Trophoblast cell (in vitro differentiated cells and primary cell): ENCODE results near the gene THAP2.
"Not testable (repeated sequence)": the region's sequence is repeated elsewhere in the genome, so short reads cannot be mapped to it uniquely, and the experiment has no call there.

Source experiments
- DNase-seq, 2 donors: peaks; one replicate each; pipeline ENCODE4 v3.0.0-alpha.2; 2016
- H2AFZ ChIP-seq: 2 replicates; pipeline ENCODE4 v1.6.1; 2013; ENCODE audit warnings: low read length, moderate library complexity, mild to moderate bottlenecking; ENCODE audit not compliant: insufficient read depth, poor library complexity
- H2AK5ac ChIP-seq: 2 replicates; pipeline ENCODE4 v1.6.1; 2013; ENCODE audit warnings: mild to moderate bottlenecking, low read length
- H2BK120ac ChIP-seq: 2 replicates; pipeline ENCODE4 v1.6.1; 2013; ENCODE audit warnings: low read length, mild to moderate bottlenecking, moderate library complexity; ENCODE audit not compliant: insufficient read depth, poor library complexity
- H2BK12ac ChIP-seq: 2 replicates; pipeline ENCODE4 v1.6.1; 2013; ENCODE audit warnings: mild to moderate bottlenecking, low read length, moderate library complexity
- H2BK5ac ChIP-seq: 2 replicates; pipeline ENCODE4 v1.6.1; 2013; ENCODE audit warnings: low read length, low read depth, moderate library complexity, mild to moderate bottlenecking; ENCODE audit not compliant: poor library complexity
- H3K14ac ChIP-seq: 2 replicates; pipeline ENCODE4 v1.6.1; 2013; ENCODE audit warnings: mild to moderate bottlenecking, low read length
- H3K18ac ChIP-seq: 2 replicates; pipeline ENCODE4 v1.6.1; 2013; ENCODE audit warnings: mild to moderate bottlenecking, low read length
- H3K23ac ChIP-seq: 2 replicates; pipeline ENCODE4 v1.6.1; 2013; ENCODE audit warnings: low read length
- H3K27ac ChIP-seq: 2 replicates; pipeline ENCODE4 v1.5.1; 2013; ENCODE audit warnings: low read depth, mild to moderate bottlenecking, inconsistent platforms, low read length, moderate library complexity
- H3K27me3 ChIP-seq: 2 replicates; pipeline ENCODE4 v1.6.1; 2013; ENCODE audit warnings: inconsistent platforms, mild to moderate bottlenecking, low read length, moderate library complexity; ENCODE audit not compliant: insufficient read depth
- H3K36me3 ChIP-seq, 2 experiments: 1 replicate in 1 of 2; 2 replicates in 1 of 2; pipeline ENCODE4 v1.6.1; 2013; ENCODE audit warnings: low read length in 2 of 2, mild to moderate bottlenecking in 2 of 2, moderate library complexity in 1 of 2; ENCODE audit not compliant: insufficient read depth in 2 of 2, control insufficient read depth in 1 of 2
- H3K4ac ChIP-seq: 2 replicates; pipeline ENCODE4 v1.6.1; 2013; ENCODE audit warnings: low read depth, mild to moderate bottlenecking, low read length, moderate library complexity
- H3K4me1 ChIP-seq, 2 experiments: 1 replicate in 1 of 2; 2 replicates in 1 of 2; pipeline ENCODE4 v1.6.1; 2013; ENCODE audit warnings: low read length in 2 of 2, mild to moderate bottlenecking in 2 of 2, moderate library complexity in 1 of 2; ENCODE audit not compliant: insufficient read depth in 2 of 2, control insufficient read depth in 1 of 2
- H3K4me2 ChIP-seq: 2 replicates; pipeline ENCODE4 v1.6.1; 2013; ENCODE audit warnings: inconsistent platforms, mild to moderate bottlenecking, low read length, moderate library complexity
- H3K4me3 ChIP-seq: 2 replicates; pipeline ENCODE4 v1.5.1; 2013; ENCODE audit warnings: mild to moderate bottlenecking, low read depth, low read length, inconsistent platforms
- H3K79me1 ChIP-seq: one replicate; pipeline ENCODE4 v1.6.1; 2013; ENCODE audit warnings: low read length
- H3K79me2 ChIP-seq: 2 replicates; pipeline ENCODE4 v1.6.1; 2013; ENCODE audit warnings: low read length, mild to moderate bottlenecking; ENCODE audit not compliant: control insufficient read depth, insufficient read depth, poor library complexity
- H3K9ac ChIP-seq: 2 replicates; pipeline ENCODE4 v1.6.1; 2013; ENCODE audit warnings: mild to moderate bottlenecking, low read length
- H3K9me3 ChIP-seq: 2 replicates; pipeline ENCODE4 v1.6.1; 2013; ENCODE audit warnings: low read depth, mild to moderate bottlenecking, control low read depth, inconsistent platforms, low read length; ENCODE audit not compliant: insufficient read depth
- H4K12ac ChIP-seq: 2 replicates; pipeline ENCODE4 v1.6.1; 2013; ENCODE audit warnings: low read depth, mild to moderate bottlenecking, low read length, moderate library complexity
- H4K8ac ChIP-seq: 2 replicates; pipeline ENCODE4 v1.6.1; 2013; ENCODE audit warnings: low read depth, mild to moderate bottlenecking, low read length, moderate library complexity
- H4K91ac ChIP-seq: one replicate; pipeline ENCODE4 v1.6.1; 2013; ENCODE audit warnings: low read depth, mild to moderate bottlenecking, low read length, moderate library complexity
- WGBS: extraction: QIAGEN DNeasy Blood & Tissue Kit; methylation state at CpG from one replicate; pipeline ENCODE4 v1.1.7; 2013; ENCODE audit warnings: missing lambda C conversion rate; ENCODE audit not compliant: insufficient read length, insufficient coverage; ENCODE audit errors: extremely low coverage; 5-methylcytosine and 5-hydroxymethylcytosine counted together

Gene THAP2

DNA sequence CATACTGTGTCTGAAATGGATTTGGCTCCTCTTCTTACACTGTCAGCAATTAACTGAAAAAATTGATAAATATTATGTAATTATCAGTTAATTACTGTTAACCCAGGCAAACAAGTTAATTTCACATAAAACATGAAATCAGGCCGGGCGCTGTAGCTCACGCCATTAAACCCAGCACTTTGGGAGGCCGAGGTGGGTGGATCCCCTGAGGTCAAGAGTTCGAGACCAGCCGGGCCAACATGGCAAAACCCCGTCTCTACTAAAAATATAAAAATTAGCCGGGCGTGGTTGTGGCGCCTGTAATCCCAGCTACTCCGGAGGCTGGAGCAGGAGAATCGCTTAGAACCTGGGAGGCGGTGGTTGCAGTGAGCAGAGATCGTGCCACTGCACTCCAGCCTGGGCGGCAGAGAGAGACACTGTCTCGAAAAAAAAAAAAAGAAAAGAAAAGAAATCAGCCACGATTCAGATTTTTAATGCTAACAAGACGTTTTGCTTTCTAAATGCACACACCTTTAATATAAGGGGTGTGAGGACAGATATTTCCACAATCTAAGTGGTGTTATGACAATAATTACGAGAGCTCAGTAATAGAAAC is 21.3 kb downstream of the THAP2 start:
- Histone ChIP-seq H3K79me2 (peaks cover 3% of the 10 kb centered on the region), H3K4me3 (no peak overlapping the region), H3K36me3 (peaks cover 0 to 3% of the 10 kb centered on the region in 2 experiments), H3K9ac (no peak overlapping the region), H3K79me1 (peaks cover 6% of the 10 kb centered on the region), H2AK5ac (no peak overlapping the region), H3K4me2 (peak overlapping the region; percentile 65), H4K8ac (peak overlapping the region; percentile 29), H3K27me3 (no peaks in the 10 kb centered on the region), H3K23ac (no peak overlapping the region), H2BK120ac (no peak overlapping the region), H3K18ac (no peak overlapping the region), H2BK5ac (no peak overlapping the region), H3K27ac (peak overlapping the region; percentile 86), H4K12ac (no peak overlapping the region), H3K14ac (no peak overlapping the region), H3K4me1 (peaks cover 0 to 4% of the 10 kb centered on the region in 2 experiments), H3K9me3 (no peaks in the 10 kb centered on the region), H3K4ac (no peak overlapping the region), H2BK12ac (no peak overlapping the region), H2AFZ (no peak overlapping the region), H4K91ac (no peak overlapping the region)
- DNase-seq, result no peak
- WGBS, result no CpG with 5 or more reads among the region's 19 CpGs

DNA sequence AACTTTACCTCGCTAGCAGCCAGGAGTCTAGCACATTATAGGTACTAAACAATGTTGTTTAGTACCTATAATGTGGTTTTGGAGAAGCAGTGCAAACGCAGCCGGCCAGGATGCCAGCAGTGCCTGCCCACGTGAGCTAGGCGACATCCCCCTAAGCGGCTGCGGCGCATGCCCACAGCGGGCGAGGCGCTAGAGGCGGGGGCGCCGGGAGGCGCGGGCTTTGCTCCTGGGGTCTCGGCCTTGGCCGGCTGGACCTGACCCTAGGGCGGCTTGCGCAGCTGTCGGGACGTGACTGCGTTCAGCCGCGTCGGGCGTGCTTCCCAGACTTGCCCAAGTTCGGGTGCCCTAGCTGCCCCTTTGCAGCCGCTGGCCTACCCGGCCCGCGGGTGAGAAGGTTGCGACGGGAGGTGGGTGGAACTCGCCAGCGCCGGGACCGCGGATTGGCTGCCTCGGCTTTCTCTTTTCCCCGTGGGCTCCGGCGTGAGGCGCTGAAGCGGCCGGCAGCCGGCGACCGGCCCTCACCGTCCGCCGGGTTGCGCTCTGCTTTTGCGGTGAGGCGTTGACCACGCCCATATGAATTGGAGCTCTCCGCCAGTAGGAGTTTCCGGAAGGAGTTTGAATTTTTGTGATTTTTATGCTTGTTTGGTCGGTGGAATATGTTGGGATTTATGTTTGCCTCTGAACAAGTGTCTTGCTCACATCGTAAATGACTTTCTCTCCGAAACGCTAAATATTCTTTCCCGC is 22.0 kb downstream of the THAP2 start, which contains the start of gene TMEM19:
Gene TMEM19 (plus strand): TSS at position 169 of the 744 bp plus-strand sequence. CDS start 599 bp downstream, outside the sequence.
- Histone ChIP-seq H3K79me2 (peaks cover 3% of the 10 kb centered on the region), H3K23ac (no peak within 1 kb of the TSS), H3K4me3 (peak within 1 kb of the TSS; percentile 94), H2BK120ac (peak within 1 kb of the TSS; percentile 95), H4K12ac (peak within 1 kb of the TSS; percentile 99), H3K4ac (peak within 1 kb of the TSS; percentile 95), H3K36me3 (peaks cover 0 to 3% of the 10 kb centered on the region in 2 experiments), H3K4me2 (peak within 1 kb of the TSS; percentile 65), H4K91ac (peak within 1 kb of the TSS; percentile 97), H3K79me1 (peaks cover 6% of the 10 kb centered on the region), H3K14ac (peak within 1 kb of the TSS; percentile 99), H2AK5ac (no peak within 1 kb of the TSS), H2AFZ (peak within 1 kb of the TSS; percentile 99), H2BK5ac (peak within 1 kb of the TSS; percentile 94), H3K27me3 (no peaks in the 10 kb centered on the region), H3K4me1 (peaks cover 0 to 4% of the 10 kb centered on the region in 2 experiments), H4K8ac (peak within 1 kb of the TSS; percentile 97), H3K27ac (peak within 1 kb of the TSS; percentile 86), H3K9ac (peak within 1 kb of the TSS; percentile 97), H2BK12ac (no peak within 1 kb of the TSS), H3K9me3 (no peaks in the 10 kb centered on the region), H3K18ac (peak within 1 kb of the TSS; percentile 96)
- WGBS, result no CpG with 5 or more reads among the region's 63 CpGs
- peak; percentile 90 to 93 for DNase-seq

DNA sequence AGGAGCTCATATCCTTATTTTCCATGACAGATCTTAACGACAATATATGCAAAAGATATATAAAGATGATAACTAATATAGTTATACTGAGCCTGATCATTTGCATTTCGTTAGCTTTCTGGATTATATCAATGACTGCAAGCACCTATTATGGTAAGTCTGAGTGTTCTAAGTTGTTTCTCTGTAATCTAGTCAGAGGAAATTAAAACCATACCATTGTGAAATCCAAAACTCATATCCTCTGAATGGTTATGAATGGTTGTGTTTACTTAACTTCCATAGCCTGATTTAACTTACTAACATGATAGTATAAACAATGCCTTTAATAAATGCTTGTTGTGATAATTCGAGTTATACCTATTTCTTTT is 22.5 kb downstream of the THAP2 start:
- Histone ChIP-seq H3K79me2 (peaks cover 3% of the 10 kb centered on the region), H2BK120ac (no peak overlapping the region), H2BK12ac (no peak overlapping the region), H3K27ac (no peak overlapping the region), H3K27me3 (no peaks in the 10 kb centered on the region), H2BK5ac (no peak overlapping the region), H2AFZ (no peak overlapping the region), H3K79me1 (peaks cover 6% of the 10 kb centered on the region), H3K4me1 (peaks cover 0 to 4% of the 10 kb centered on the region in 2 experiments), H3K9ac (peak overlapping the region; percentile 60), H3K9me3 (no peaks in the 10 kb centered on the region), H3K36me3 (peaks cover 0 to 3% of the 10 kb centered on the region in 2 experiments), H2AK5ac (no peak overlapping the region), H3K18ac (no peak overlapping the region), H3K23ac (no peak overlapping the region), H3K4me2 (peak overlapping the region; percentile 65), H3K4me3 (peak overlapping the region; percentile 12), H4K12ac (peak overlapping the region; percentile 30), H3K14ac (no peak overlapping the region), H4K91ac (no peak overlapping the region), H4K8ac (no peak overlapping the region), H3K4ac (no peak overlapping the region)
- WGBS, result no CpG with 5 or more reads among the region's 3 CpGs
- no peak for DNase-seq

DNA sequence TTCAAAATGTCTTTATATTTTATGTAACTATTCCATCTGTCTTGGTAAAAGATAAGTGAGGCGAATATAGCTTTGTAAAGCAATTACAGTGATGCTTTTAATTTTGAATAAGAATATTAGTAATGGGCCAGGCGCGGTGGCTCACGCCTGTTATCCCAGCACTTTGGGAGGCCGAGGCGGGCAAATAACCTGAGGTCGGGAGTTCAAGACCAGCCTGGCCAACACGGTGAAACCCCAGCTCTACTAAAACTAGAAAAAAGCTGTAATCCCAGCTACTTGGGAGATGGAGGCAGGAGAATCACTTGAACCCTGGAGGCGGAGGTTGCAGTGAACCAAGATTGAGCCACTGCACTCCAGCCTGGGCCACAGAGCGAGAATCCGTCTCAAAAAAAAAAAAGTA is 23.1 kb downstream of the THAP2 start:
- H2BK5ac ChIP-seq, H2AFZ ChIP-seq, H3K4me1 ChIP-seq, H3K27me3 ChIP-seq, H2AK5ac ChIP-seq, H3K18ac ChIP-seq, H4K91ac ChIP-seq, H3K4ac ChIP-seq, H3K79me1 ChIP-seq, H3K79me2 ChIP-seq, H3K9me3 ChIP-seq, H4K8ac ChIP-seq, H4K12ac ChIP-seq, DNase-seq, H2BK12ac ChIP-seq, H3K14ac ChIP-seq, H3K27ac ChIP-seq, H2BK120ac ChIP-seq, H3K4me3 ChIP-seq, H3K9ac ChIP-seq, H3K36me3 ChIP-seq, H3K23ac ChIP-seq: not testable (repeated sequence)
- peak overlapping the region; percentile 58 for H3K4me2 ChIP-seq
- no CpG with 5 or more reads among the region's 11 CpGs for WGBS
